Mammary epithelial cell (primary cell): ENCODE data around the gene SORBS1.

ENCODE experiments used
- CTCF ChIP-seq, 2 donors: IDR thresholded peaks in 1 of 2; conservative IDR thresholded peaks in 1 of 2; 2 replicates each; pipeline ENCODE4 v1.5.1; 2011 to 2012; ENCODE audit warnings: inconsistent platforms in 2 of 2, low read length in 2 of 2, mild to moderate bottlenecking in 2 of 2, control low read depth in 1 of 2, low read depth in 1 of 2; ENCODE audit not compliant: insufficient read depth in 1 of 2; ENCODE audit errors: extremely low read depth in 1 of 2
- EZH2 ChIP-seq: IDR thresholded peaks from 2 replicates; pipeline ENCODE4 v1.6.1; 2012; ENCODE audit warnings: low read length, inconsistent platforms, borderline replicate concordance

GRCh38 chr10:95278061-95278988 is 282.8 kb downstream of the SORBS1 start:
- TF ChIP-seq CTCF (conservative IDR thresholded peaks at IDR 0.05 in 1 of 2, IDR thresholded peaks at IDR 0.05 in 1 of 2; ENCODE audit: extremely low read depth in 1 of 2, insufficient read depth in 1 of 2, low read depth in 1 of 2, low read length in 2 of 2), result no peak
- TF ChIP-seq EZH2, result no peak
